Epidermal melanocyte (primary cell): ENCODE data around the gene PLA2G1B.
A peak's percentile ranks its signal among the peaks of the same experiment; 100 is the strongest.

Experiments used
- DNase-seq: peaks from one replicate; pipeline ENCODE4 v3.0.0; 2011; ENCODE audit warnings: low spot score; ENCODE audit not compliant: insufficient read length

The PLA2G1B gene

DNA sequence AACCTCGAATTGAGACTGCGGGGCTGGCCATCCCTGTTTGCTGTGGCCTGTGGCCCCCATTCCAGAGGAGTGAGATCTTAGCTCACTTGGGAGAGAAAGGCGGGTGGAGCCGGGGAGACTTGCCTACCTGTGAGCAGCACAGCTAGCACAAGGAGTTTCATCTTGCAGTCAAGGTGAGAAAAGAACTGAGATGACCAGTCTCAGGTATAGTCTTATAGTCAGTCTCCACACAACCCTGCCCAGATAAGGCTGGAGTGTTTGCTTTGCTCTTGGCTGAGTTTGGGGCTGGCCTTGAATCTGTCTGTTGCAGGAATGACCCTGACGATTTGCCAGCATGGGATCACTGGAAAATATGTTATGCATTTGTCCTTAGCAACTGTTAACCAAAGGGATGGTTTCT lies at the start of gene PLA2G1B:
TSS of gene PLA2G1B (minus strand) at position 187 of the 400 bp plus-strand sequence. CDS start at position 161, 26 bp downstream.
- DNase-seq: no peak

GRCh38 chr12:120376934-120377572 lies 49.5 kb upstream of the PLA2G1B start:
- no peak for DNase-seq

GRCh38 chr12:120376416-120376815 lies 48.8 kb upstream of the PLA2G1B start:
- no peak for DNase-seq

GRCh38 chr12:120376009-120376408 lies 48.4 kb upstream of the PLA2G1B start:
- DNase-seq: no peak

- DNase-seq: no peak
These were observed 46.1 kb upstream of the PLA2G1B start for GRCh38 chr12:120373683-120374082.

GRCh38 chr12:120370343-120371243 lies 43.0 kb upstream of the PLA2G1B start:
- DNase-seq: no peak

- DNase-seq: no peak
These were observed 42.2 kb upstream of the PLA2G1B start for GRCh38 chr12:120369603-120370342.

- no peak for DNase-seq
These were observed 41.4 kb upstream of the PLA2G1B start, which contains the start of gene MSI1 for GRCh38 chr12:120368789-120369602. Gene MSI1, minus strand, starts transcription at chr12:120369164. Its CDS starts 73 bp downstream, at chr12:120369091.

- no peak for DNase-seq
These were observed 40.6 kb upstream of the PLA2G1B start for GRCh38 chr12:120367924-120368788.

- DNase-seq: no peak
These were observed 39.8 kb upstream of the PLA2G1B start for GRCh38 chr12:120367233-120367923.

DNA sequence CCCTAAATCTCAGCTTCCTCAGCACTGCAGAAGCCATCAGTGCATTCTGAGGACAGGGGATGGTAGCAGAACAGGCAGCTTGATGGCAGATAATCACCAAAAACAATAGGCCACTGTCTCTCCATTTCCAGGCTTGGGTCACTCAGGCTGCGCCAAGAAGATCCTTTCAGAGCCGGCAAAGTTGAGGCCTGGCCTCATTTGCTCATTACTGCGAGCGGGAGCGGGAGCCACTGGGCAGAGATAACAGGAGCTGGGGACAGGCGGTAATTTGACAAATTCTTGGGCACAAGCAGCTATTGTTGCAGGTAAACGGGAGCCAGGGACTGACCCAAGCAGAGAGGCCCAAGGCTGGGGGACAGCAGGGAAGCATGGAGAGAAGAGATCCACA lies 39.3 kb upstream of the PLA2G1B start:
- no peak for DNase-seq

GRCh38 chr12:120366341-120366705 lies 38.7 kb upstream of the PLA2G1B start:
- DNase-seq: no peak

GRCh38 chr12:120365675-120366340 lies 38.2 kb upstream of the PLA2G1B start:
- DNase-seq: no peak

DNA sequence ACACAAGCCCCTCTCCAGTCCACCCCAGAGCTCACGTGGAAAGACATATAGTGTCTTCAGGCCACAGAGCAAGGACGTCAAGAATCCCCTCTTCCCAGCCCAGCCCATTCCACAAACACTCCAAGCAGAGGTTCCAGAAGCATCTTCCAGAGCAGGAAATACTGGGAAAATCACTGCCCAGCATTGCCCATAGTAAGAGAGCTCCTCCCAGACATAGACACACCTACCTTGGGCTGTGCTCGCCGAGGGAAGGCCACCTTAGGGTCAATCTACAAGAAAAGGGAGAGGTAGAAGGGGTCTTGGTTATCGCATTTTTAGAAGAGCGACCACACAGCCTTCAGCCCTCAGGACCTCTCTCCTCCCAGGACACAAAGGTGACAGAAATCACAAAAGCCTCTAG lies 36.9 kb upstream of the PLA2G1B start:
- no peak for DNase-seq

DNA sequence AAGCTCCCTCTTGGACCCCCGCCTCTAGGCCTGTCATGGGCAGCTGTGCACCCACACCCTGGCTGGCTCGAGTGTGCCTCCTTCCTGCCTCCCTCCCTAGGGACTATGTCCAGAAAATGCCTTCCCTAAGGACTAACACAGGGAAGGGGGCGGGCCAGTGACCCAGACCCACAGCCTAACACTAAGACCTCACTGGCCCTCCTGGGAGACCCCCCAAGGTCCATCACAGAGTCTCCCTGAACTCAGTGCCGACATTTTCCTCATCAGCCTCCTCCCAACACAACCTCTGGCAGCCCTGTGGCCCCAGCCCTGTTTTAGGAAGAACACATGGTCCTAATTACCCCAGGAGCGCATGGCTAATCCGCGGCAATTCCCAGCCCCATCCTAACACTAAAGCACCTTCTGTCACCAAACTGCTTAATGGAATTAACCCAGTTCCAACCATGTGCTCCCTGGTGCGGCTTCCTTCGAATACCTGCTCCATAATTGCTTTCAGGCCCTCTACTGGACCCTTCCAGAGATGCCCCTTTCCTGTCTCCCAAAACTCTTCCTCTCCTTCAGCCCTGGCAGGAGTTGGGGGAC lies 35.8 kb upstream of the PLA2G1B start:
- no peak for DNase-seq

- DNase-seq: no peak
These were observed 35.1 kb upstream of the PLA2G1B start for GRCh38 chr12:120362516-120363273.

- DNase-seq: peak; percentile 91
These were observed 34.1 kb upstream of the PLA2G1B start for GRCh38 chr12:120361506-120362208.
